Activated CD8-positive, alpha-beta memory T cell treated with anti-CD3 and anti-CD28 coated beads, Interleukin-2, amount 50 U/mL, for 1 hour (primary cell): Measurements from ENCODE around the gene EIF2B2.

ENCODE experiments used
- DNase-seq: peaks from one replicate; pipeline ENCODE4 v3.0.0-alpha.2; 2020; ENCODE audit errors: extremely low read depth

The EIF2B2 gene

GRCh38 chr14:75042035-75042434 is 39.3 kb downstream of the EIF2B2 start:
- DNase-seq, result no peak

GRCh38 chr14:75044322-75044721 is 41.6 kb downstream of the EIF2B2 start:
- DNase-seq, result no peak

GRCh38 chr14:75044752-75045151 is 42.0 kb downstream of the EIF2B2 start:
- no peak for DNase-seq

GRCh38 chr14:75046275-75046674 is 43.6 kb downstream of the EIF2B2 start:
- no peak for DNase-seq

GRCh38 chr14:75046899-75047298 is 44.2 kb downstream of the EIF2B2 start:
- no peak for DNase-seq

GRCh38 chr14:75047506-75047905 is 44.8 kb downstream of the EIF2B2 start:
- no peak for DNase-seq

GRCh38 chr14:75048101-75048500 is 45.4 kb downstream of the EIF2B2 start:
- no peak for DNase-seq

- DNase-seq, result no peak
Observed at GRCh38 chr14:75049136-75049535, 46.4 kb downstream of the EIF2B2 start.

- no peak for DNase-seq
Observed at GRCh38 chr14:75049731-75050201, 47.0 kb downstream of the EIF2B2 start.

GRCh38 chr14:75050852-75051555 is 48.3 kb downstream of the EIF2B2 start, which contains the start of gene MLH3:
MLH3 (minus strand) TSS chr14:75051467; CDS start chr14:75049655, 1,812 bp downstream.
- peak; percentile 54 for DNase-seq

GRCh38 chr14:75051556-75051899 is 48.8 kb downstream of the EIF2B2 start:
- no peak for DNase-seq

- no peak for DNase-seq
Observed at GRCh38 chr14:75053396-75054291, 50.9 kb downstream of the EIF2B2 start.

GRCh38 chr14:75054421-75054820 is 51.7 kb downstream of the EIF2B2 start:
- DNase-seq, result no peak

GRCh38 chr14:75059642-75060041 is 56.9 kb downstream of the EIF2B2 start:
- DNase-seq, result no peak

GRCh38 chr14:75060420-75060819 is 57.7 kb downstream of the EIF2B2 start:
- DNase-seq, result no peak
